Activated CD8-positive, alpha-beta memory T cell treated with anti-CD3 and anti-CD28 coated beads, Interleukin-2, amount 10 ng/mL, durations not matched to agents 7 days and 5 days (primary cell): Measurements from ENCODE around the gene SUSD4. TPM values are rescaled to one million over a fixed set of nuclear protein-coding genes. Genes with fewer than 3 reads are reported as not detected.

Experiments
- ATAC-seq: fragments of 150-1000 bp; cut with Tn5 transposase; one replicate; pipeline ENCODE4 v1.10.0; 2021; ENCODE audit warnings: moderate library complexity
- CTCF ChIA-PET: fragments of 350-600 bp; sonication (Branson Sonifier 250); formaldehyde crosslinking; loops from one replicate; lab custom pipeline; 2021; ENCODE audit warnings: antibody characterized with exemption; lab: Charles Lee
- DNase-seq: peaks from one replicate; pipeline ENCODE4 v3.0.0-alpha.2; 2020
- H3K27ac Mint-ChIP-seq: one replicate; pipeline ENCODE4 v1.8.0; 2021; ENCODE audit warnings: mild to moderate bottlenecking, mixed read lengths
- H3K27me3 Mint-ChIP-seq: one replicate; pipeline ENCODE4 v1.8.0; 2021; ENCODE audit warnings: mixed read lengths
- H3K36me3 Mint-ChIP-seq: one replicate; pipeline ENCODE4 v1.8.0; 2021; ENCODE audit warnings: mild to moderate bottlenecking, mixed read lengths
- H3K4me1 Mint-ChIP-seq: one replicate; pipeline ENCODE4 v1.8.0; 2021; ENCODE audit warnings: mixed read lengths
- H3K4me3 Mint-ChIP-seq: one replicate; pipeline ENCODE4 v1.8.0; 2021; ENCODE audit warnings: mild to moderate bottlenecking, moderate library complexity, mixed read lengths
- H3K9me3 Mint-ChIP-seq: one replicate; pipeline ENCODE4 v1.8.0; 2022; ENCODE audit warnings: low read depth, mixed read lengths
- total RNA-seq, 2 experiments: library from RNA; stranded (reverse); gene quantifications; one replicate each; pipeline ENCODE4 v1.2.3, GENCODE V29; 2021

SUSD4 gene
- total RNA-seq, 2 experiments from 2014 or later = 0.21 TPM; not detected in 1

DNA sequence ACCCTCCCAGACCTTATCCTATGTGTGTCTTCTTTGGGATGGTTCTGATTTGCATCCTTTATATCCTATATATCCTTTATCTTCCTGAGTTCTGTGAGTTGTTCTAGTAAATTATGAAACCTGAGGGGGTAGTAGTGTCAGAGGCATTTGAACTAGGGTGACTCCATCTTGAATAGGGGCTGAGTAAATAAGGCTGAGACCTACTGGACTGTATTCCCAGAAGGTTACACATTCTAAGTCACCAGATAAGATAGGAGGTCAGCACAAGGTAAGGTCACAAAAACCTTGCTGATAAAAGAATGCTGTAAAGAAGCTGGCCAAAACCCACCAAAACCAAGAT is 50.6 kb downstream of the SUSD4 start:
- Mint-ChIP-seq H3K4me1 (no peaks in the 10 kb centered on the region), H3K9me3 (no peaks in the 10 kb centered on the region), H3K4me3 (no peak overlapping the region), H3K36me3 (no peaks in the 10 kb centered on the region), H3K27me3 (no peaks in the 10 kb centered on the region), H3K27ac (no peak overlapping the region)
- ATAC-seq = no peak
- CTCF ChIA-PET = no interaction called here
- no peak for DNase-seq

DNA sequence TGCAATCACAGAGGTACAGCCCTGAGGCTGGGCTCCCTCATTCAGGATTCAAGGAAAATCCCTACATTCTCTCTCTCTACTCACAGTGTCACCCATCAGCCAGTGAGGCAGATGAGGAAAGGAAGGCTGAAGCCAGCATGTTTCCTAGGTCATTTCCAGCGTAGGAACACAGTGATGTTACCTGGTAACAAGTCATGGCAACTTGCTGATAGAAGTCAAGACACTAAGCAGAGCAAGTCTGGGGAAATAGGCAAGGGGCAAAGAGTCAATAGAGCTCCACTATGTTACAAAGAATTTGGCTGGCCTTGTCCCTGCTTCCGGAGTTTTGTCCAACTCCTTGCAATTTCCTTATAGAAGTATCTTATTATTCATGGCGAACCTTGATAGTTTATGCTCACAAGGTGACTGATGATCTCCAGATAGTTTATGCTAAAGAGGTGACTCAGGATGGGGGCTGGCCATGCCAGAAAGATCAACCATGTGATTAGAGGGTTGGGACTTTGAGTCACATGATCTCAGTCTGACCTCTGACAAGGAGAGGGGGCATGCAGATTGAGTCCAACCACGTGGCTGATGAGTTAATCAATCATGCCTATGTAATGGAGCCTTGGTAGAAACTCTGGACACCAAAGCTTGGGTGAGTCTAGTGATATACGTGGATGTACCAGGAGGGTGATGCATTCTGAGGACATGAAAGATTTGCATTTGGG is 51.1 kb downstream of the SUSD4 start:
- no peak for ATAC-seq
- Mint-ChIP-seq H3K9me3 (no peaks in the 10 kb centered on the region), H3K27ac (no peak overlapping the region), H3K4me1 (no peaks in the 10 kb centered on the region), H3K36me3 (no peaks in the 10 kb centered on the region), H3K27me3 (no peaks in the 10 kb centered on the region), H3K4me3 (no peak overlapping the region)
- no peak for DNase-seq
- CTCF ChIA-PET = no interaction called here

DNA sequence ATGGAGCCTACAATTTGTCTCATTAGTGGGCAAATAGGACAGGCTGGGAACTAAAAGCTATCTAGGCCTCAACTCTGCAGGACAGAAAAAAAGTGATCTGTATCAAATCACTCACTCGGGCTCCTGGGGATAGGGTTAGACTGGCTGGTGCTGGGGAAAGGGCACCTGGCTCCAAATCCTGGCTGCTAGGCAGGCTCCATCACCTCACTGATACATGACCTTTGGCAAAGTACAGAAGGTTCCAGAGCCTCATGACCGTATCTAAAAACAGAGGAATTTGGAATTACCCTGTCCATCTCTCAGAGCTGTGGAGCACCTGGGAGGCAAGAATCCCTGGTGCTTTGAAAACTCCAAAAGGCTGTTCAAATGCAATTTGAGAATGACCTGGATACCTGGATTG is 51.7 kb downstream of the SUSD4 start:
- no peak for ATAC-seq
- Mint-ChIP-seq H3K27ac (no peak overlapping the region), H3K36me3 (no peaks in the 10 kb centered on the region), H3K27me3 (no peaks in the 10 kb centered on the region), H3K4me1 (no peaks in the 10 kb centered on the region), H3K4me3 (no peak overlapping the region), H3K9me3 (no peaks in the 10 kb centered on the region)
- DNase-seq = no peak
- CTCF ChIA-PET = no interaction called here

DNA sequence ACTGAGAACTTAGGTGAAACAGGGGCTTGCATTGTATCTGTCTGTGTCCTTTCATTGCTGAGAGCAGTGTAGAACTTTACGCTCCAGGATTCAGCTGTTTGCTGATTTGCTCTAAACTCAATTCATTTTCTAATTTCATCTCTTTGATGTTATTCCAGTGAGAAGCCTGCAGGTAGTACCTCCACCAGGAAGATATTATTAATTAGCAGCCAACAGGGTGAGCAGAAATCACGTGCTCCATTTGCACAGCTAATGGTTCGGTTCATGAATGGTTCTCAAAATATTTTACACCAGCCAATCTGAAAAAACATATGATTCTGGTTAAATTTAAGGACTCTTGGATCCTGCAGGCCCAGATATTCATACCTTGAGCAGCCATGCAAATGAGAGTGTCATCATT is 52.1 kb downstream of the SUSD4 start:
- ATAC-seq (no peak), DNase-seq (no peak)
- Mint-ChIP-seq H3K27ac (no peak overlapping the region), H3K9me3 (no peaks in the 10 kb centered on the region), H3K4me1 (no peaks in the 10 kb centered on the region), H3K27me3 (no peaks in the 10 kb centered on the region), H3K4me3 (no peak overlapping the region), H3K36me3 (no peaks in the 10 kb centered on the region)
- CTCF ChIA-PET = no interaction called here

DNA sequence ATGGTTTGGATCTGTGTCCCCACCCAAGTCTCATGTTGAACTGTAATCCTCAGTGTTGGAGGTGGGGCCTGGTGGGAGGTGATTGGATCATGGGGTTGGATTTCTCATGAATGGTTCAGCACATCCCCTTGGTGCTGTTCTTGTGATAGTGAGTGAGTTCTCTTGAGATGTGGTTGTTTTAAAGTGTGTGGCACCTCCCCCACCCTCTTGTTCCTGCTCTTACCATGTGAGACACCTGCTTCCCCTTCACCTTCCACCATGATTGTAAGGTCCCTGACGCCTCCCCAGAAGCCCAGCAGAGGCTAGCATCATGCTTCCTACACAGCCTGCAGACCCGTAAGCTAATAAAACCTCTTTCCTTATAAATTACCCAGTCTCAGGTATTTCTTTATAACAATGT is 55.8 kb downstream of the SUSD4 start:
- Mint-ChIP-seq H3K36me3 (no peaks in the 10 kb centered on the region), H3K4me3 (no peak overlapping the region), H3K27ac (no peak overlapping the region), H3K27me3 (no peaks in the 10 kb centered on the region), H3K4me1 (no peaks in the 10 kb centered on the region), H3K9me3 (no peaks in the 10 kb centered on the region)
- CTCF ChIA-PET = no interaction called here
- ATAC-seq = no peak
- no peak for DNase-seq

DNA sequence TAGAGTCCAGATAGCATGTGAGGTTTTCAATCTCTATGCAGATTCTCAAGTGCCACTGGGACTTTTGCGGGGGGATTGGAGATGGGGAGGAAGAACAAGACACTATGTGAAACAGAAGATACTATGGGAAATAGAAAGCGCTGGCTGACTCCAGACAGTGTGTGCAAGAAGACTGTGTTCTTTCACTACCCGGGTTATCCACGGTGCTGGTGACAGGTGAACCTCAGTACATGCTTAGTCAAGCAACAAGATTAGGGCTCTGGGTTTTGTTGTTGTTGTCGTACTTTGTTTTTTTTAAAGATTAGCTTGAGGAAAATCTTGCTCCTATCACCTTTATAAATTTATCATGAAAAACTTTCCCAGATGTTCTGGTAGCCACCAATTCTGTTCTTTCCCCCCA is 56.4 kb downstream of the SUSD4 start:
- DNase-seq (no peak), ATAC-seq (no peak)
- Mint-ChIP-seq H3K4me3 (no peak overlapping the region), H3K4me1 (no peaks in the 10 kb centered on the region), H3K27me3 (no peaks in the 10 kb centered on the region), H3K27ac (no peak overlapping the region), H3K9me3 (no peaks in the 10 kb centered on the region), H3K36me3 (no peaks in the 10 kb centered on the region)
- CTCF ChIA-PET = no interaction called here

DNA sequence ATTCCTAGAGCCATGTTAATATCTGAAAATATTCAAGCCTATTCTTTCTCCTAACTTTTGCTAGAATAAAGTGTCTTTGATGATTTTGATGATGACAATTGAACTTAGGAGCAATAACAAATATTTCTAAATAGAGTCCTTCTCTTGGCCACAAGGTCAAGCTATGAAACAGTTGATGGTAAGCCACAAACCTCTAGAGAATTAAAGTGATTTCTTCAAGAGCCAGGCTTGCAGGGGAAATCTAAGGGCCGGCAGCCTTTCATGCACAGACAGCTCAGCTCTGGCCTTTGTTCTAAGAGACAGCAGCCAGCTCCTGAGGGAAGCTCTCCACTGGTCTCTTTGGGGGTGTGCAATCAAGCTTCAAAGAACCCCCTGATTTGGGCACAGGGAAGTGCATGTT is 59.0 kb downstream of the SUSD4 start:
- no peak for ATAC-seq
- Mint-ChIP-seq H3K36me3 (no peaks in the 10 kb centered on the region), H3K27ac (no peak overlapping the region), H3K27me3 (no peaks in the 10 kb centered on the region), H3K4me1 (no peaks in the 10 kb centered on the region), H3K4me3 (no peak overlapping the region), H3K9me3 (no peaks in the 10 kb centered on the region)
- CTCF ChIA-PET = no interaction called here
- DNase-seq = no peak

DNA sequence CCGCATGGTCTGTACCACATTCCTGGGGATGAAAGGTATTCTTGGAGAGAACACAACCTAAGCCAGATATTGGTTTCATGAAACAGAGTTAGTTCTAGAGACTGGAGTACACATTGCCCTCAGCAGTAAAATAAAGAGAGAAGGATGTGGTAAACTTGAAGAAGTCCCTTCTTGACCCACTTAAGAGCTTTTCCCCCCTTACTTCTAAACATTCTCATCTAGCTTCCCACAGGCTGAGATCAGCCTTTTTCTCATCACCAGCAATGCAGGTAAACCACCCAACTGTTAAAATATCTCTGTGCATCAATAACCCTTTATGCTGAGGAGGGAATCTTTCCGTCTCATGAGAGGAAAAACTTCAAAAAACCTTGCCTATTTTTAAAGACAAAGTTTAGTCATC is 62.6 kb downstream of the SUSD4 start:
- Mint-ChIP-seq H3K27me3 (no peaks in the 10 kb centered on the region), H3K4me3 (no peak overlapping the region), H3K9me3 (no peaks in the 10 kb centered on the region), H3K4me1 (no peaks in the 10 kb centered on the region), H3K27ac (no peak overlapping the region), H3K36me3 (no peaks in the 10 kb centered on the region)
- DNase-seq (no peak), ATAC-seq (no peak)
- CTCF ChIA-PET = no interaction called here

DNA sequence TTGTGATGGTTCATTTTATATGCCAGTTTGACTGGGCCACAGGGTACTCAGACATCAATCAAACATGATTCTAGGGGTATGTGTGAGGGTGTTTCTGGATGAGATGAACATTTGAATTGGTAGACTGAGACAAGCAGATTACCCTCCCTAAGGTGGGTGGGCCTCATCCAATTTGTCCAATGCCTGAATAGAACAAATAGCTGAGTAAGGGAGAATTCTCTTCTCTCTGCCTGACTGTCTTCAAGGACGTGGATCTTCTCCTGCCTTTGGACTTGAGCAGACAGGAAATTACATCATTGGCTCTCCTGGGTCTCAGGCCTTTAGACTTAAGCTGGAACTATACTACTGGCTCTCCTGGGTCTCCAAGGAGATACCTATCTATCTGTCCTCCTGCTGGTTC is 64.4 kb downstream of the SUSD4 start:
- ATAC-seq (no peak), DNase-seq (no peak)
- no peaks in the 10 kb centered on the region for H3K4me1 Mint-ChIP-seq
- no peaks in the 10 kb centered on the region for H3K27me3 Mint-ChIP-seq
- H3K36me3 Mint-ChIP-seq = no peaks in the 10 kb centered on the region
- H3K4me3 Mint-ChIP-seq = no peak overlapping the region
- H3K27ac Mint-ChIP-seq = no peak overlapping the region
- no peaks in the 10 kb centered on the region for H3K9me3 Mint-ChIP-seq
- CTCF ChIA-PET = no interaction called here

DNA sequence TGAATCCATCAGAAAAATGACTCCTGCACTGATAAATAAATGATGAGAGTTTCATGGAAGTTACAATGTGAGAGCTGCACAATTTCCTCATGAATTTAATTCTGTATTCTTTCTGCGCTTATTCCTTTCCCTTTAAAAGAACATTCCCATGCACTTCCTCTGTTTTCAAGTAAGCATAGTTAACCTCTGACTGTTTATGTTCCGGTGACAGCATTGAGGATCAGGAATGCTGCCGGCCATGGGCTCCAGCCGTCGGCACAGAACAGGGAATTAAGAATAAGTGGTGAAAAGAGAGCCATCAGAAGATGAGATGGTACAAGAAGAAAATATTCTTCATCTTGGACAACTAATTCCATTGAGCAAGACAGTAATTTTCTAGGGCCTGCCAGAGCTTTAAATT is 65.3 kb downstream of the SUSD4 start:
- no peaks in the 10 kb centered on the region for H3K36me3 Mint-ChIP-seq
- no peaks in the 10 kb centered on the region for H3K27me3 Mint-ChIP-seq
- CTCF ChIA-PET = no interaction called here

DNA sequence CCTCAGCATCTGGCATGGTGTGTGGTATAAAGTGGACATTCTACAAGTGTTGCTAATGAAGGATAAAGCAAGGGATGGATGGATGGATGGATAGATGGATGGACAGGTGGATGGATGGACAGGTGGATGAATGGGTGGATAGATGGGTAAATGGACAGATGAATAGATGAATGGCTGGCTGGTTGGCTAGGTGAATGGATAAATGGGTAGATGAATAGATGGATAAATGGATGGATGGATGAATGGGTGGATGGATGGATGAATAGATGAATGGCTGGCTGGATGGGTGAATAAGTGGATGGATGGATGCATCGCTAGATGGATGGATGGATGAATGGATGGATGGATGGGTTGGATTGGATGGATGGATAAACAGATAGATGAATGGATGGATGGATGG is 66.2 kb downstream of the SUSD4 start:
- Mint-ChIP-seq H3K4me1 (no peaks in the 10 kb centered on the region), H3K4me3 (no peak overlapping the region), H3K9me3 (no peaks in the 10 kb centered on the region), H3K27ac (no peak overlapping the region), H3K36me3 (no peaks in the 10 kb centered on the region), H3K27me3 (no peaks in the 10 kb centered on the region)
- CTCF ChIA-PET = no interaction called here
- DNase-seq = no peak
- no peak for ATAC-seq

More for the DNA sequence above, 65.3 kb downstream of the SUSD4 start:
- H3K27ac Mint-ChIP-seq = no peak overlapping the region
- DNase-seq = no peak
- no peaks in the 10 kb centered on the region for H3K9me3 Mint-ChIP-seq
- ATAC-seq = no peak
- no peaks in the 10 kb centered on the region for H3K4me1 Mint-ChIP-seq
- H3K4me3 Mint-ChIP-seq = no peak overlapping the region

DNA sequence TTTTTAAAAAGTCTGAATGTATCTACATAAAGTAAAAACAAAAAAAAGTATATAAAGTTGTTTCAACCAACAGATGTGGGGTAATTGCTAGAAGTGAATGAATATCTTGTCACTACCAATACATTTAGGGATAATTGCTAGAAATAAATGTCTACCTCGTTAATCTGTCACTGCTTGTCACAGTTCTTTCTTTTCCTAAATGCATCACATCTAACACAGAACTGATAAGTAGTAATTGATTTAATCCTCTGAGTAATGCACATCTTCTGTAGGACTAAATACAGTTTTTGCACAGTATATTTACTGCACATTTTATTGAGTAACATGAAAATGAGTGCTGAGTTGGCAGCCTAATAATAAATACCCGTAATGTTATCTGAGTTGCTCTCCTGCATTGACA is 72.2 kb downstream of the SUSD4 start:
- ATAC-seq = no peak
- no peak overlapping the region for H3K27ac Mint-ChIP-seq
- no peaks in the 10 kb centered on the region for H3K27me3 Mint-ChIP-seq
- H3K36me3 Mint-ChIP-seq = no peaks in the 10 kb centered on the region
- CTCF ChIA-PET = no interaction called here
- H3K9me3 Mint-ChIP-seq = no peaks in the 10 kb centered on the region
- no peak for DNase-seq
- no peaks in the 10 kb centered on the region for H3K4me1 Mint-ChIP-seq
- H3K4me3 Mint-ChIP-seq = no peak overlapping the region

DNA sequence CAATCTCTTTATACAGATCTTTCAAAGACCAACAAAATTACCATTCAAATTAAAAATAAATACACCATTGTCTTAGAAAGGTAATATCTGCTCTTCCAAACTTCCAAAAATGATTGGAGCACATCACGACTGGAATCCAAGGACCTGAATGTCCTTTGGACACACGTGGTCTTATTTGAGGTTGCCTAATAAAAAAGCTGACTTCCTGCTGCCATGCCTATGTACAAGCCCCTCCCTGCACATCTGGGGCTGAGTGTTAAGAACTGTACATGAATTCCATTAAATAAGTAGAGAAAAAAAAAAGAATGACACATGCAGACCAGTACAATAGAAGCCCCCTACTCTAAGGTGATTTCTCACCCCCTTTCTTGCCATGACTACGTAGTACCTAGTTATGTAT is 73.6 kb downstream of the SUSD4 start:
- no peaks in the 10 kb centered on the region for H3K36me3 Mint-ChIP-seq
- no peaks in the 10 kb centered on the region for H3K4me1 Mint-ChIP-seq
- no peak overlapping the region for H3K27ac Mint-ChIP-seq
- no peak overlapping the region for H3K4me3 Mint-ChIP-seq
- ATAC-seq = no peak
- DNase-seq = no peak
- no peaks in the 10 kb centered on the region for H3K27me3 Mint-ChIP-seq
- no peaks in the 10 kb centered on the region for H3K9me3 Mint-ChIP-seq
- CTCF ChIA-PET = no interaction called here

DNA sequence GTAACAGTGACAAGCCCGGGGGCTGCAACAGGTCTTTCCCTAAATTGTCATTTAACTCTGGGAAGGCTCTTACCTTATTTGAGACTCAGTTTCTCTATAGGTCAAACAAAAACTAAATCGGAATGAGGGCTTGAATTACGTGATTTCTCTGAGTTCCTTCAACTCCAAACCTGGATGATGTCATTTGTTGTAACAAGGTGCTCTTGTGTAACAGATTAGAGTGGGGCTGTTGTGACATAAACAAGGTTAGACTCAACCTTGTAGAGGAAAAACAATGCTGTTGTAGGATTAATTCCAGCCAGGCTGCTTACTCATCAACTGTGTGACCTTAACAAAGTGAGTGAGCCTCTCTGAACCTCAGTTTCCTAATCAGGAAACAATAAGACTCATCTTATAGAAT is 74.4 kb downstream of the SUSD4 start:
- CTCF ChIA-PET = no interaction called here

DNA sequence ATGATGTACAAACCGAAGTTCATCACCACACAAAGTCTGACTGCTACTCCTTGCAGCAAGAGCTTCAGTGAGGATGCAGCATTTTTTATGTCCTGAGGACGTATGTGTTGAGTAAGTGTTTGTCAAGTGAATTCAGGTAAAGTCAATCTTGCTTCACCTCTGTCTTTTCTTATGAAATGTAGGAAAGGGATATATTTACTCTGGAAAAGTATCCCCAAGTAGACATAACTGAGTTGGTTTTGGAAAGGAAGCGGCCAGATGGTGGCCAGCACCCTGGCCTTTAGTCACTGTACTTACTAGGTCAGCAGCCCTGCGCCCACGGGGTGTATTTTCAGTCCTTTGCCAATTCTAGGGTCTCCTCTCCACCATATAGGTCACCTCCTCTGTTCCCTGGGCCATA is 75.2 kb downstream of the SUSD4 start:
- DNase-seq = no peak

More for the DNA sequence above, 74.4 kb downstream of the SUSD4 start:
- Mint-ChIP-seq H3K9me3 (no peaks in the 10 kb centered on the region), H3K27me3 (no peaks in the 10 kb centered on the region), H3K4me1 (no peaks in the 10 kb centered on the region), H3K4me3 (no peak overlapping the region), H3K36me3 (no peaks in the 10 kb centered on the region), H3K27ac (no peak overlapping the region)
- DNase-seq (no peak), ATAC-seq (no peak)

More for the DNA sequence above, 75.2 kb downstream of the SUSD4 start:
- Mint-ChIP-seq H3K27ac (no peak overlapping the region), H3K4me1 (no peaks in the 10 kb centered on the region), H3K36me3 (no peaks in the 10 kb centered on the region), H3K27me3 (no peaks in the 10 kb centered on the region), H3K9me3 (no peaks in the 10 kb centered on the region), H3K4me3 (no peak overlapping the region)
- ATAC-seq = no peak
- CTCF ChIA-PET = no interaction called here
